GM19328 (cell line): ENCODE results near the gene PLB1.

Source experiments
- ATAC-seq: cut with Tn5 transposase; IDR thresholded peaks from one replicate; pipeline ENCODE4 v1.9.1; 2021; ENCODE audit warnings: mild to moderate bottlenecking, moderate library complexity; ENCODE audit not compliant: unreplicated experiment

PLB1 gene

GRCh38 chr2:28493636-28494035, 2.2 kb upstream of the PLB1 start:
- no peak for ATAC-seq

GRCh38 chr2:28496781-28497180, 921 bp downstream of the PLB1 start:
- ATAC-seq = no peak

DNA sequence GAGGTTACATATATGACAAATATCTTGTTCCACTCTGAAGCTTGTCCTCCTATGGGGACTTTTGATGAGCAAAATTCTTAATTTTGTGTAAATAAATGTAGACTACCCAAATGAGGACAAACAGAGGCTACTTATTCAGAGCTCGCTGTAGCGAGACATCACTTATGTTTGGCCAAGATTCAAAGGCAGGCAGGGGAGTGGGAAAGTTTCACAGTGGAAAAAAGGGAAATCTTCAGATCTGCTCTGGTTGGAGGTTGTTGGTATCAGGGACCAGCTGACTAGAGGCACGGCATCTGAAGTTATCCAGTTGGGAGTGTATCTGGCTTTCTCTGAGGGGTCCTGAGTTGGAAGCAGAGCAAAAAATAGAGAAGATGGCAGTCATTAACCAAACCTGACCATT, 1.3 kb downstream of the PLB1 start:
- no peak for ATAC-seq

DNA sequence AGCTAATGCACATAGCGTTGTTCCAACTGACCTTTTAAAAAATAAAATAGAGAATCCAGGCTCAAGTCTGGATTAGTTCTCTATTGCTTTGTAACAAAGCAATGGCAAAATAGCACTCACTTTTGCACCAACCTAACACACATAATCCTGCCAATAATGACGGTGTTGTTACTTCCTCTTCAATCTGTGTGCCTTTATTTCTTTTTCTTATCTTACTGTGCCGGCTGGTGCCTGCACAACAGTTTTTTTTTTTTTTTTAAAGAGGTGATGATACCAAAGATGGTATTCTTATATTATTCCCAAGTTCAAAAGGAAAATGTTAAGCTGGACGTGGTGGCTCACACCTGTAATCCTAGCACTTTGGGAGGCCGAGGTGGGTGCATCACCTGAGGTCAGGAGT, 3.4 kb downstream of the PLB1 start:
- ATAC-seq = no peak

GRCh38 chr2:28505361-28505760, 9.5 kb downstream of the PLB1 start:
- ATAC-seq = no peak

- no peak for ATAC-seq
These were observed 10.5 kb downstream of the PLB1 start for GRCh38 chr2:28506112-28506910.

GRCh38 chr2:28507796-28508764, 12.2 kb downstream of the PLB1 start:
- ATAC-seq = no peak

GRCh38 chr2:28509361-28509760, 13.5 kb downstream of the PLB1 start:
- no peak for ATAC-seq

- ATAC-seq = no peak
These were observed 14.3 kb downstream of the PLB1 start for GRCh38 chr2:28510184-28510583.

DNA sequence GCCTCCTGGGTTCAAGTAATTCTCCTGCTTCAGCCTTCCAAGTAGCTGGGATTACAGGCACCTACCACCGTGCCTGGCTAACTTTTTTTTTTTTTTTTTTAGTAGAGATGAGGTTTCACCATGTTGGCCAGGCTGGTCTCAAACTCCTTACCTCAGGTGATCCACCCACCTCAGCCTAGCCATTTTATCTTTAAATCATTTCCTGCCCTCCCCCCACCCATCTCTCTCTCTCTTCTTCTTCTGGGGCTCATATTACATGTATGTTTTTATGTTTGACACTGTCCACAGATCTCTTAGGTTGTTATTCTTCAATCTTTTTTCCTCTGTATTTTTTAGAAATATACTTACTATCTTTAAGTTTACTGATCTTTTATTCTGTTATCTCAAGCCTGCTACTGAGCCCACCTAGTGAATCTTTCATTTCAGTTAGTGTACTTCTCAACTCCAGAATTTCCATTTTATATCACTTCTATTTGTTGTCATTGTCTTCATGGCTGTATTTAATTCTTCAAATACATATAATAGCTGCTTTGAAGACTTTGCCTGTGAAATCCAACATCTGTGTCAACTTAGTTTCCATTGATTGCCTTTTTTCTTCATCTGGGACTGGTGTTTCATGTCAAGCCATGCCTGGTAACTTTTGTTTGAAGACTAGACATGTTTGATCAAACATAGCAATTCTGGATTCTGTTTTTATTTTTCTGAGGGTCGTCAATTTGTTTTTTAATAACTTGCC, 16.2 kb downstream of the PLB1 start:
- no peak for ATAC-seq

DNA sequence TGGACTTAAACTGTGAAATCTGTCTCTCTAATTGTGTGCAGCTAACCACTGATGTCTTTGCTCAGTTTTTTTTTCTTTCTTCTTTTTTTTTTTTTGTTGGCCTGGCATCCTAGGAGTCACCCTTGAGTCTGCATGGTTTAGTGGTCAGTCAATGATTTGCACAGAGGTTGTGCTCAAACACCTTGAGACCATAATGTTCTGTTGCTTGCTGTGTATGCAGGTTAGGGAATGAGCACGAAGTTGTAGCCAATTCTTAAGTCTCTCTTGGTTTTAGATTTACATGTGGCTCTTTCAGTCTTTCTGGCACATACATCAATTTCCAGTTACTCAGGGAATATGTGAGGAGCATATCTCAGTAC, 16.7 kb downstream of the PLB1 start:
- no peak for ATAC-seq

DNA sequence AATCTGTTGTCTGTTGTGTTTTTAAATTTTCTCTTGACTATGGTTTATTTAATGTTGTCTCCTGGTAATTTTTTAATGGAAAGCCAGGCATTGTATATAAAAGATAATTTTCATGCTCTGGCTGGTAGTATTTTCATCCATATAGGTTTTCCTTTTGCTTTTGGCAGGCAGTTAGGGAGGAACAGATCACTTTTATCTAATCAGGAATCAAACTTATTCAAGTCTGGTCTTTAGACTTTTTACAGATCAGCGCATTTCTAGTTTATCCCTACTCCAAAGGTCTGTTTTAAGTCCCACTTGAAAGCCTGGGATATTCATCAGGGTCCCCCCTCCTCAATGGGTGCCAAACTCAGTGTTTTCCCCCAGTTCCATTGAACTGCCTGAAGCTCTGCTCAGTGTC, 17.2 kb downstream of the PLB1 start:
- no peak for ATAC-seq

DNA sequence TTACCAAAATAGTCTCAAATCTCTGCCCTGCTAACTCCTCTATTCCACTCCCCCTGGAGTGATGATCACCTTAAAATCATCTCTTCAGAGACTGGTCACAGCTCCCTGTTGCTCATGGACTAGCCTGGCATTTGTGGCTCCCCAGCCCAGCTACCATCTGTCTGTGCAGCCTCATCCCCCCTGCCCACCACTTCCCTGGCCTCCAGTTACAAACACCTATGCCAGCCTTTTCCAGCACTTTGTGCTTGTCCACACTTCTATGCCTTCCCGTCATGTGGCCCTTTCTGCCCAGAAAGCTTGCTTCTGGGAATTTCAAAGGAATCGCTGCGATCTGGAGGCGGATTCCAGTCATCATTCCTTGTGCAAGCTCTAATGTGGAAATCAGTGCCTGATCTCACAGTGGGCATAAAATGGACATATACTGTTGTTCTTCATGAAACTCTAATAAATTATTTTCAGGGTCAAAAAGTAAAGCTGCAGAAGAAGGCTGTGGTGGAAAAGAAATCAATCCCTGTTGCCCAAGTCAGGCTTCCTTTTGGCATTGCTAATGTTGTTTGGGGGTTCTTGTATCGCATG, 19.4 kb downstream of the PLB1 start:
- no peak for ATAC-seq

DNA sequence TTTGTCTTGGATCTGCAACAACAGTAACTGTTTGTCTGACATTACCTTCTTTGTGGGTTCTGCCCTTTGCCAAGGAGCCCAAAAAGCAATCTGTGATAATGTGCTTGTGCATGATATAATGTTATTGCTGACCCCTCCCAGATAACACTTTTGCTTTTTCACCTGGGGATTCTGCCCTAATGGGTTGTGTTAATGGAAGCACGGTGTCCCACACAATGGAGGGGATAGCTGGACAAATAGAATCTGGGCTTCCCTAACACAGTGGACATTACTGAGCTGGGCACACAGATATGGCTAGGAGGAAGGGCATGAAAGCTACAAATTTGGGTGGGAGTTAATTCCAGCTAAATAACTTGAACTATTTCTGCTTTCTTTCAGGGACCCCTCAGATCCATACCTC, 20.6 kb downstream of the PLB1 start:
- no peak for ATAC-seq

DNA sequence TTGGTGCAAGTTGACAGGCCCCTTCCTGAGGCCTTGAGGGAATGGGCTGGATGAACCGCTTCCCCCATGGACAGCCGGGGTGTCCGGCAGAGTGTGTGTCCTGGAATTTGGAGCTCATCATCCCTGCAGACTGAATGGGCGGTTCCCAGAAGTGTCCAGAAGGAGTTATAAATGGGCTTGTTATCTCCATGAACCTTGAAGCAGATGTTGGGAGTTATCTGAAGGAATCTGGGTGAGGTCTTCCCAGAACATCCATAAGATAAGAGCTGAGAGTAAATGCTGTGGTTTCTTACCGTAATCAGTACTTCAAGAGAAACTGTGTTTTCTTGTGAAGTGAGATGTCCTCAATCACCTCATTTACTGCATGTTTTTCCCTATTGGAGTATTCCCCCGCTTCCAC, 21.1 kb downstream of the PLB1 start:
- no peak for ATAC-seq

GRCh38 chr2:28521663-28522062, 25.8 kb downstream of the PLB1 start:
- ATAC-seq = no peak

GRCh38 chr2:28522481-28522880, 26.6 kb downstream of the PLB1 start:
- ATAC-seq = no peak

GRCh38 chr2:28523902-28524301, 28.0 kb downstream of the PLB1 start:
- ATAC-seq = no peak

DNA sequence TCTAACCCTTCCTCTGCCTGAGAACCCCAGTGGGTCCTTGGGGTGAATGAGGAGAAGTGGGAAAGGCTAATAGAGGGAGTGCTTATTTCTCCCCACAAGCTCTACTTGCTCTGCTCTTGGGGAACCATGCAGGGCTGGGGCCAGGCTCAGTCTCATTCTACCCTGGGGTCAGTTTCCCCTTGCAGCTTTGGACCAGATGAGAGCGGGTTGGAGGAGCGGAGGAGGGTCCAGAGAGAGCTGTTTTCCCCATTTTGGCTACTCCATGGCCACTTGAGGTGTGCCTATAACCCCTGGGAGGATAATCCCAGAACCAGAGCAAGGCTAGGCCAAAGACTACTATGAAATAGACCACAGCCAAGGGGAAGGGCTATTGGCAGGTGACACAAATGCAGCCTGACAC, 29.6 kb downstream of the PLB1 start:
- ATAC-seq = no peak

GRCh38 chr2:28526527-28527132, 30.8 kb downstream of the PLB1 start:
- ATAC-seq = no peak

DNA sequence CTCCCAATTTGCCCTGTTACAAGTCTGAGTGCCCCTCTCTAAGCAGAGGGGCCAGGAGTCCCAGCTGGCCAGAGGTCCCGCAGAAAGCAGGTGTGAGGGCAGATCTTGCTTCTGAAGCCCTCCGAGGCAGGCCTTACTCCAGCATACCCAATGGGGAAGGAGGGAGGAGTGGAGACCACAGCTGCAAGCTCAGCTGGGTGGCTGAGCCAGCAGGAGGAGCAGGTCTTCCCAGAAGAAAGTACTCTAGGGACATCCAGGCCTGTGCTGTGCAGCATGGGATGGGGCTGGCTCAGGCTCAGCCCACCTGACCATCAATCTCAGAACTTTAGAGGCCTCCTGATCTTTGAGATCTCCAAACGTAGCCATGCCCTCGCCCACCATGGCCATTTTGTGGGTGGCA, 31.3 kb downstream of the PLB1 start:
- ATAC-seq = no peak
